Fibroblast of lung (primary cell): ENCODE results near the gene PIK3IP1.

Experiments used
- EZH2 ChIP-seq: IDR thresholded peaks from 2 replicates; pipeline ENCODE4 v1.5.1; 2012; ENCODE audit warnings: low read length, control low read depth, mild to moderate bottlenecking; ENCODE audit errors: missing control alignments
- TF ChIP-seq, protein P1 (sequence below), 2 donors: IDR thresholded peaks in 1 of 2; conservative IDR thresholded peaks in 1 of 2; 1 replicate in 1 of 2; 2 replicates in 1 of 2; pipeline ENCODE4 v1.5.1; 2011 to 2012; ENCODE audit warnings: low read length in 2 of 2, control low read depth in 1 of 2, inconsistent platforms in 1 of 2, low read depth in 1 of 2, mild to moderate bottlenecking in 1 of 2

DNA sequence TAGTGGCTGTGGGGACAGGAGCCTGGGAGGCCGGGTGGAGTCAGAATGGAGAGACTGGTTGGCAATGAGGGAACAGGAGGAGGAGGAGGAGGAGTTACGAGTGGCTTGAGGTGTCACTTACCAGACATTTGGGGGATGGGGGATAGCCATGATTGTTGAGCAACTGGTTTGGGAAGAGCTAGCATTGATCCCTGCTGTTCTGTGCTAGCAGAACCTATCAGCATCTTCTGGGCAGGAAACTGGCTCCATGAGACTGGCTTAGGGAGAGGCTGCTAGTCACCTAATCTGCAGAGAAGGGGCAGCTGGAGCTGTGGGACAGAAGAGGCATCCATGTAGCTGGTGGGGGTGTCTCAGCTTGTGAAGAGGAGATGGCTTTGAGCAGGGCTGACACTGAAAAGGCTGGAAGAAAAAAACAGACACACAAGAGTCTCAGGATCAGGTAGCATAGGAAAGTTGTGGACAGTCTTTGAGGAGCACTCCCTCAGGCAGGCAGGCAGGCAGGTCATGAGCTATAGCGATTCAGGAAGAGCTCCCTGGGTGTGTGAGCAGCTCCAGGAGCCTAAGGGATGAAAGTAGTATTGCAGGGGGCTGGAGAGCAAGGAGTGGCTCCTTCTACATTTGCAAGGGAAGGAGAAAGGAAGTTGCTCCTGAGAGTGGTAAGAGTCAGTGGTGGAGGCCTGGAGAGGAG is 22.3 kb downstream of the PIK3IP1 start:
- TF ChIP-seq, protein P1, sequence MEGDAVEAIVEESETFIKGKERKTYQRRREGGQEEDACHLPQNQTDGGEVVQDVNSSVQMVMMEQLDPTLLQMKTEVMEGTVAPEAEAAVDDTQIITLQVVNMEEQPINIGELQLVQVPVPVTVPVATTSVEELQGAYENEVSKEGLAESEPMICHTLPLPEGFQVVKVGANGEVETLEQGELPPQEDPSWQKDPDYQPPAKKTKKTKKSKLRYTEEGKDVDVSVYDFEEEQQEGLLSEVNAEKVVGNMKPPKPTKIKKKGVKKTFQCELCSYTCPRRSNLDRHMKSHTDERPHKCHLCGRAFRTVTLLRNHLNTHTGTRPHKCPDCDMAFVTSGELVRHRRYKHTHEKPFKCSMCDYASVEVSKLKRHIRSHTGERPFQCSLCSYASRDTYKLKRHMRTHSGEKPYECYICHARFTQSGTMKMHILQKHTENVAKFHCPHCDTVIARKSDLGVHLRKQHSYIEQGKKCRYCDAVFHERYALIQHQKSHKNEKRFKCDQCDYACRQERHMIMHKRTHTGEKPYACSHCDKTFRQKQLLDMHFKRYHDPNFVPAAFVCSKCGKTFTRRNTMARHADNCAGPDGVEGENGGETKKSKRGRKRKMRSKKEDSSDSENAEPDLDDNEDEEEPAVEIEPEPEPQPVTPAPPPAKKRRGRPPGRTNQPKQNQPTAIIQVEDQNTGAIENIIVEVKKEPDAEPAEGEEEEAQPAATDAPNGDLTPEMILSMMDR (conservative IDR thresholded peaks at IDR 0.05 in 1 of 2, IDR thresholded peaks at IDR 0.05 in 1 of 2; ENCODE audit: low read depth in 1 of 2, low read length in 2 of 2) = no peak
- TF ChIP-seq EZH2 = no peak
